Stomach (tissue), 4 donors: ENCODE measurements around the gene ARHGAP4.

Source experiments
- POLR2A ChIP-seq, 4 donors: fragments of 450-650 bp; IDR thresholded peaks; one replicate each; pipeline ENCODE4 v1.6.1; 2016; ENCODE audit warnings: antibody characterized with exemption in 4 of 4, control low read depth in 2 of 4, mild to moderate bottlenecking in 1 of 4, moderate library complexity in 1 of 4
- POLR2AphosphoS5 ChIP-seq, 3 donors: sonication (generic); formaldehyde crosslinking; IDR thresholded peaks; one replicate each; pipeline ENCODE4 v1.6.1; 2016; ENCODE audit warnings: antibody characterized with exemption in 3 of 3
- TF ChIP-seq, protein P1 (sequence below), 7 experiments: fragments of 450-650 bp in 4 of 7; fragments of 200-600 bp in 3 of 7; sonication (generic) in 3 of 7; IDR thresholded peaks; one replicate each; pipeline ENCODE4 v1.5.1; 2016 to 2019; ENCODE audit warnings: antibody characterized with exemption in 7 of 7, control low read depth in 2 of 7, mild to moderate bottlenecking in 1 of 7

DNA sequence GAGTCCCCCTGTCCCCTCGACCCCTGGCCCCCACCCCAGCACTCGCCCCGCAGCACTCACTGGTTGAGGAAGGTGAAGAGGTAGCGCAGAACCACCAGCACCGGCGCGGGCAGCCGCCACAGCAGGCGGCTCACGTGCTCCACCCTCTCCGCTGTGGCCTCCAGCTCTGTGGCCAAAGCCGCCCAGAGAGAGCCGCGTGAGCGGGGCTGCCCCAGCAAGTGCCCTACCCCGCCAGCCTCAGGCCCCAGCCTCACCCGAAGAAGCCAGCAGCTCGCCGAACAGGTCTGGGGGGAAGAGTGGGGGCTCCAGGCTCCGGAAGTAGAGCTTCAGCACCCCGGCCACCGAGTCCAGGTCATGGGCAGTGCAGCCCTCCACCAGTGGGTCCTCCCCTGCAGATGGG, 15.6 kb downstream of the ARHGAP4 start:
- TF ChIP-seq, protein P1, sequence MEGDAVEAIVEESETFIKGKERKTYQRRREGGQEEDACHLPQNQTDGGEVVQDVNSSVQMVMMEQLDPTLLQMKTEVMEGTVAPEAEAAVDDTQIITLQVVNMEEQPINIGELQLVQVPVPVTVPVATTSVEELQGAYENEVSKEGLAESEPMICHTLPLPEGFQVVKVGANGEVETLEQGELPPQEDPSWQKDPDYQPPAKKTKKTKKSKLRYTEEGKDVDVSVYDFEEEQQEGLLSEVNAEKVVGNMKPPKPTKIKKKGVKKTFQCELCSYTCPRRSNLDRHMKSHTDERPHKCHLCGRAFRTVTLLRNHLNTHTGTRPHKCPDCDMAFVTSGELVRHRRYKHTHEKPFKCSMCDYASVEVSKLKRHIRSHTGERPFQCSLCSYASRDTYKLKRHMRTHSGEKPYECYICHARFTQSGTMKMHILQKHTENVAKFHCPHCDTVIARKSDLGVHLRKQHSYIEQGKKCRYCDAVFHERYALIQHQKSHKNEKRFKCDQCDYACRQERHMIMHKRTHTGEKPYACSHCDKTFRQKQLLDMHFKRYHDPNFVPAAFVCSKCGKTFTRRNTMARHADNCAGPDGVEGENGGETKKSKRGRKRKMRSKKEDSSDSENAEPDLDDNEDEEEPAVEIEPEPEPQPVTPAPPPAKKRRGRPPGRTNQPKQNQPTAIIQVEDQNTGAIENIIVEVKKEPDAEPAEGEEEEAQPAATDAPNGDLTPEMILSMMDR (IDR thresholded peaks at IDR 0.05): no peak
- TF ChIP-seq POLR2A (IDR thresholded peaks at IDR 0.05) (no peak), POLR2AphosphoS5 (IDR thresholded peaks at IDR 0.05) (no peak)
